SK-N-SH treated with all-trans-retinoic acid at 6 μM for 48 hours (cell line): Measurements from ENCODE around the gene CCDC150.

Experiments
- BACH2 ChIP-seq: fragments of 250-450 bp; sonication (Bioruptor Pico); IDR thresholded peaks from 2 replicates; pipeline ENCODE4 v1.9.0; 2021; ENCODE audit warnings: mild to moderate bottlenecking, borderline replicate concordance
- GLIS3 ChIP-seq: fragments of 250-450 bp; sonication (Bioruptor Pico); IDR thresholded peaks from 2 replicates; pipeline ENCODE4 v1.5.0; 2020; ENCODE audit warnings: mild to moderate bottlenecking, moderate library complexity
- ISL1 ChIP-seq: fragments of 250-450 bp; sonication (Bioruptor Pico); IDR thresholded peaks from 2 replicates; pipeline ENCODE4 v2.1.2; 2022; ENCODE audit warnings: mild to moderate bottlenecking, moderate library complexity
- ZFP3 ChIP-seq: fragments of 250-450 bp; sonication (Bioruptor Pico); IDR thresholded peaks from 2 replicates; pipeline ENCODE4 v1.5.0; 2020; ENCODE audit warnings: mild to moderate bottlenecking, moderate library complexity
- ZFP30 ChIP-seq: fragments of 450-650 bp; formaldehyde crosslinking; IDR thresholded peaks from 2 replicates; pipeline ENCODE4 v1.5.0; 2022; ENCODE audit warnings: mild to moderate bottlenecking, moderate library complexity
- ZNF565 ChIP-seq: fragments of 450-650 bp; formaldehyde crosslinking; conservative IDR thresholded peaks from 2 replicates; pipeline ENCODE4 v1.5.0; 2020; ENCODE audit warnings: low read depth, mild to moderate bottlenecking, moderate library complexity
- ZNF70 ChIP-seq: fragments of 450-650 bp; formaldehyde crosslinking; IDR thresholded peaks from 2 replicates; pipeline ENCODE4 v1.5.0; 2020; ENCODE audit warnings: mild to moderate bottlenecking, moderate library complexity
- TF ChIP-seq, protein P1 (sequence below): fragments of 250-450 bp; sonication (Bioruptor Pico); IDR thresholded peaks from 2 replicates; pipeline ENCODE4 v1.8.0; 2020; ENCODE audit warnings: mild to moderate bottlenecking, moderate library complexity, borderline replicate concordance
- TF ChIP-seq, protein P2 (sequence below): fragments of 250-450 bp; sonication (Bioruptor Pico); IDR thresholded peaks from 2 replicates; pipeline ENCODE4 v1.5.1; 2020; ENCODE audit warnings: low read depth, mild to moderate bottlenecking, moderate library complexity

DNA sequence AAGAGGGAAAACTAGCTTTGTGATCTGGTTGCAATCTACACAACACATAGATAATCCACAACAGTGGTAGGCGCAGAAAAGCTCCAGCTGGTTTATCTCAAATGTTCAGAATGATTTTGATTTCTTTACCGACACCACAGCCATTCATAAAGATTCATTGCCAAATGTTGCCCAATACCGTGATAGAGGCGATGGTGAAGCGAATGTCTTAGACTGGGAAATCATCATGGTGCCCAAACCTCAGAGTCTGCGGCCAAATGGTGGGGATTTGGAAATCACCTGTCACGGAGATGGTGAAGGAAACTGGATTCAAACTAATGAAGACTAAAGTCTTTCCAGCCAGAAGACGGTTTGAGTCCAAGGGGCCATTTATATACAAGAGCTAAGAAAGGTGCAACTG lies 48.5 kb upstream of the CCDC150 start:
- TF ChIP-seq ZNF70 (CRISPR knock-in tag) (no peak), ISL1 (CRISPR knock-in tag) (no peak), BACH2 (CRISPR knock-in tag) (no peak), GLIS3 (CRISPR knock-in tag) (no peak), ZFP3 (CRISPR knock-in tag) (no peak), ZFP30 (CRISPR knock-in tag) (no peak), ZNF565 (no peak)
- TF ChIP-seq, protein P1, sequence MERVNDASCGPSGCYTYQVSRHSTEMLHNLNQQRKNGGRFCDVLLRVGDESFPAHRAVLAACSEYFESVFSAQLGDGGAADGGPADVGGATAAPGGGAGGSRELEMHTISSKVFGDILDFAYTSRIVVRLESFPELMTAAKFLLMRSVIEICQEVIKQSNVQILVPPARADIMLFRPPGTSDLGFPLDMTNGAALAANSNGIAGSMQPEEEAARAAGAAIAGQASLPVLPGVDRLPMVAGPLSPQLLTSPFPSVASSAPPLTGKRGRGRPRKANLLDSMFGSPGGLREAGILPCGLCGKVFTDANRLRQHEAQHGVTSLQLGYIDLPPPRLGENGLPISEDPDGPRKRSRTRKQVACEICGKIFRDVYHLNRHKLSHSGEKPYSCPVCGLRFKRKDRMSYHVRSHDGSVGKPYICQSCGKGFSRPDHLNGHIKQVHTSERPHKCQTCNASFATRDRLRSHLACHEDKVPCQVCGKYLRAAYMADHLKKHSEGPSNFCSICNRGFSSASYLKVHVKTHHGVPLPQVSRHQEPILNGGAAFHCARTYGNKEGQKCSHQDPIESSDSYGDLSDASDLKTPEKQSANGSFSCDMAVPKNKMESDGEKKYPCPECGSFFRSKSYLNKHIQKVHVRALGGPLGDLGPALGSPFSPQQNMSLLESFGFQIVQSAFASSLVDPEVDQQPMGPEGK (CRISPR knock-in tag) = no peak
- TF ChIP-seq, protein P2, sequence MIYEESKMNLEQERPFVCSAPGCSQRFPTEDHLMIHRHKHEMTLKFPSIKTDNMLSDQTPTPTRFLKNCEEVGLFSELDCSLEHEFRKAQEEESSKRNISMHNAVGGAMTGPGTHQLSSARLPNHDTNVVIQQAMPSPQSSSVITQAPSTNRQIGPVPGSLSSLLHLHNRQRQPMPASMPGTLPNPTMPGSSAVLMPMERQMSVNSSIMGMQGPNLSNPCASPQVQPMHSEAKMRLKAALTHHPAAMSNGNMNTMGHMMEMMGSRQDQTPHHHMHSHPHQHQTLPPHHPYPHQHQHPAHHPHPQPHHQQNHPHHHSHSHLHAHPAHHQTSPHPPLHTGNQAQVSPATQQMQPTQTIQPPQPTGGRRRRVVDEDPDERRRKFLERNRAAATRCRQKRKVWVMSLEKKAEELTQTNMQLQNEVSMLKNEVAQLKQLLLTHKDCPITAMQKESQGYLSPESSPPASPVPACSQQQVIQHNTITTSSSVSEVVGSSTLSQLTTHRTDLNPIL (CRISPR knock-in tag) = no peak
